ENCODE results near the gene LRRC75A.

The LRRC75A gene

DNA sequence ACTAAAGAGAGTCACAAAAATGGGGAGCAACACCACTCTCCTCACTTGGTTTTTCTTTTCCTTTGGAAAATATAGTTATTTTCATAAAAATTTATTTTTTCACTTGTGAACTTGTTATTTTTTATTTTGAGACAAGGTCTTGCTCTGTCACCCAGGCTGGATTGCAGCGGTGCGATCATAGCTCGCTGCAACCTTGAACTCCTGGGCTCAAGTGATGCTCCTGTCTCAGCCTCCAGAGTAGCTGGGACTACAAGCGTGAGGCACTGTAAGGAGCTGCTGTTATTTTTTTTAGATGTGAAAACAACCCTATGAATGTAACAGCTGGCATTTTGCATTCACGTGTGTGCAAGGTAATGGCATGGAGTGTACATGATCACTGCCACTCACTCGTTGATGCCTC, 24.9 kb downstream of the LRRC75A start:
- no peak for DNase-seq (ENCODE audit: low read depth)
- TF ChIP-seq MYC (IDR thresholded peaks at IDR 0.05; ENCODE audit: low read depth, low read length) = no peak
- TF ChIP-seq, protein P1, sequence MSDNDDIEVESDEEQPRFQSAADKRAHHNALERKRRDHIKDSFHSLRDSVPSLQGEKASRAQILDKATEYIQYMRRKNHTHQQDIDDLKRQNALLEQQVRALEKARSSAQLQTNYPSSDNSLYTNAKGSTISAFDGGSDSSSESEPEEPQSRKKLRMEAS (IDR thresholded peaks at IDR 0.05; ENCODE audit: low read depth, low read length) = no peak
- TF ChIP-seq, protein P2, sequence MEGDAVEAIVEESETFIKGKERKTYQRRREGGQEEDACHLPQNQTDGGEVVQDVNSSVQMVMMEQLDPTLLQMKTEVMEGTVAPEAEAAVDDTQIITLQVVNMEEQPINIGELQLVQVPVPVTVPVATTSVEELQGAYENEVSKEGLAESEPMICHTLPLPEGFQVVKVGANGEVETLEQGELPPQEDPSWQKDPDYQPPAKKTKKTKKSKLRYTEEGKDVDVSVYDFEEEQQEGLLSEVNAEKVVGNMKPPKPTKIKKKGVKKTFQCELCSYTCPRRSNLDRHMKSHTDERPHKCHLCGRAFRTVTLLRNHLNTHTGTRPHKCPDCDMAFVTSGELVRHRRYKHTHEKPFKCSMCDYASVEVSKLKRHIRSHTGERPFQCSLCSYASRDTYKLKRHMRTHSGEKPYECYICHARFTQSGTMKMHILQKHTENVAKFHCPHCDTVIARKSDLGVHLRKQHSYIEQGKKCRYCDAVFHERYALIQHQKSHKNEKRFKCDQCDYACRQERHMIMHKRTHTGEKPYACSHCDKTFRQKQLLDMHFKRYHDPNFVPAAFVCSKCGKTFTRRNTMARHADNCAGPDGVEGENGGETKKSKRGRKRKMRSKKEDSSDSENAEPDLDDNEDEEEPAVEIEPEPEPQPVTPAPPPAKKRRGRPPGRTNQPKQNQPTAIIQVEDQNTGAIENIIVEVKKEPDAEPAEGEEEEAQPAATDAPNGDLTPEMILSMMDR (IDR thresholded peaks at IDR 0.05; ENCODE audit: low read depth, low read length) = no peak
- TF ChIP-seq POLR2A (IDR thresholded peaks at IDR 0.05; ENCODE audit: extremely low read depth, insufficient read length) = no peak

DNA sequence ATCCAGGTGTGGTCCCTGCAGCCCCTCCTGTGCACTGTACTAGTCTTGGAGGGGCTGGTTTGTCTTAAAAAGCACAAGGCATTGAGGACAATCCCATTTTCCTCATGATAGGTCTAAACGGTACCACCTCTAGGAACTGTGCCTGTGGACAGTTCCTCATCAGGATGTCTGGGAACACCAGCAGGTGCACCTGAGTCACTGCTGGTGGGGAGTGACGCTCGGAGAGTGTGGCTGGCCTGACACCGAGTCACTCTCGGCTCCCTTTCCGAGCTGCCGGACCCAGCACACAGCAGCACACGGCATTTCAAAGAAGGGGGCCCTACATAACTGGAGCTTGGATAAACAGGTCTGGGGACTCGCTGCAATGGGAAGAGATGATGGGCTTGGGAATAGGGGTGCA, 25.6 kb downstream of the LRRC75A start:
- H3K4me3 ChIP-seq (ENCODE audit: low read depth, low read length) = no peak overlapping the region
- no peak for TF ChIP-seq POLR2A (IDR thresholded peaks at IDR 0.05; ENCODE audit: extremely low read depth, insufficient read length)
- TF ChIP-seq, protein P2 (IDR thresholded peaks at IDR 0.05; ENCODE audit: low read depth, low read length) = no peak
- TF ChIP-seq, protein P1 (IDR thresholded peaks at IDR 0.05; ENCODE audit: low read depth, low read length) = no peak
- no peak for TF ChIP-seq MYC (IDR thresholded peaks at IDR 0.05; ENCODE audit: low read depth, low read length)
- no peak for DNase-seq (ENCODE audit: low read depth)

More for the DNA sequence above, 24.9 kb downstream of the LRRC75A start:
- H3K4me3 ChIP-seq (ENCODE audit: low read depth, low read length) = no peak overlapping the region

DNA sequence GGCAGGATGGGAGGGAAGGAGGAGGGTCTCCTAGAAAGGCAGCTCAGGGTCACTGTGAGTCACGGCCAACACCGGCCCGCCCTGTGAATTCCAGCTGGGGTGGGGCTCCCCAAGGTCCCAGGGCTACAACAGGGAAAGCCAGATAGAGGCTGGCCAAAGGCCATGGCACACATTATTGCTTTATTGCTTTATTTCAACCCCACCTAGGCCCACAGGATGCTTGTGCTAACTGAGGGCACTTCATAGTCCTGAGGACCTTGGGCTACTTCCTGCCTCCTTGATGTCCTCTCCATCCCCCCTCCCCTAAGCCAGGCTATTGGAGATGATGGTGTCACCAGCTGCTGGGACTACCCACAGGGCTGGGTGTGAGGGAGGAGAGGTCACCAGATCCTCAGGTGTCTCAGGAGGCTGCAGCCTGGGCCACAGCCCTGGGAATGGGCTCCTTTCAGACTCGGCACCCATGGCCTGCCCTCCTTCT, 26.1 kb downstream of the LRRC75A start:
- DNase-seq (ENCODE audit: low read depth) = no peak
- no peak overlapping the region for H3K4me3 ChIP-seq (ENCODE audit: low read depth, low read length)
- TF ChIP-seq, protein P2 (IDR thresholded peaks at IDR 0.05; ENCODE audit: low read depth, low read length) = no peak
- no peak for TF ChIP-seq POLR2A (IDR thresholded peaks at IDR 0.05; ENCODE audit: extremely low read depth, insufficient read length)
- no peak for TF ChIP-seq MYC (IDR thresholded peaks at IDR 0.05; ENCODE audit: low read depth, low read length)
- TF ChIP-seq, protein P1 (IDR thresholded peaks at IDR 0.05; ENCODE audit: low read depth, low read length) = no peak

DNA sequence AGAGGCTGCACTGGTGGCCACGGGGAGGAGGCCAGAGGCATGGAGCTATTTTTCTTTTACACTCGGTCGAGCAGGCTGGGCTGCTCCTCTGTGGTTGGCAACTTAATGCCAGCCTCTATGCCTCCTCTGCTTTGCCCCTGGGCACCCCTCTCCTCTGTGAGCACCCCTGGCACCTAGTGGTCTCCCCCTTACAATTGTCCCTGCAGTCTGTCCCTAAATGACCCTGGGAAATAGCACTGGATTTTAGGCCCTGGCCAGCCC, 27.0 kb downstream of the LRRC75A start:
- H3K4me3 ChIP-seq (ENCODE audit: low read depth, low read length) = no peak overlapping the region
- DNase-seq (ENCODE audit: low read depth) = no peak
- TF ChIP-seq POLR2A (IDR thresholded peaks at IDR 0.05; ENCODE audit: extremely low read depth, insufficient read length) (no peak), MYC (IDR thresholded peaks at IDR 0.05; ENCODE audit: low read depth, low read length) (no peak)
- TF ChIP-seq, protein P1 (IDR thresholded peaks at IDR 0.05; ENCODE audit: low read depth, low read length) = no peak
- TF ChIP-seq, protein P2 (IDR thresholded peaks at IDR 0.05; ENCODE audit: low read depth, low read length) = no peak

DNA sequence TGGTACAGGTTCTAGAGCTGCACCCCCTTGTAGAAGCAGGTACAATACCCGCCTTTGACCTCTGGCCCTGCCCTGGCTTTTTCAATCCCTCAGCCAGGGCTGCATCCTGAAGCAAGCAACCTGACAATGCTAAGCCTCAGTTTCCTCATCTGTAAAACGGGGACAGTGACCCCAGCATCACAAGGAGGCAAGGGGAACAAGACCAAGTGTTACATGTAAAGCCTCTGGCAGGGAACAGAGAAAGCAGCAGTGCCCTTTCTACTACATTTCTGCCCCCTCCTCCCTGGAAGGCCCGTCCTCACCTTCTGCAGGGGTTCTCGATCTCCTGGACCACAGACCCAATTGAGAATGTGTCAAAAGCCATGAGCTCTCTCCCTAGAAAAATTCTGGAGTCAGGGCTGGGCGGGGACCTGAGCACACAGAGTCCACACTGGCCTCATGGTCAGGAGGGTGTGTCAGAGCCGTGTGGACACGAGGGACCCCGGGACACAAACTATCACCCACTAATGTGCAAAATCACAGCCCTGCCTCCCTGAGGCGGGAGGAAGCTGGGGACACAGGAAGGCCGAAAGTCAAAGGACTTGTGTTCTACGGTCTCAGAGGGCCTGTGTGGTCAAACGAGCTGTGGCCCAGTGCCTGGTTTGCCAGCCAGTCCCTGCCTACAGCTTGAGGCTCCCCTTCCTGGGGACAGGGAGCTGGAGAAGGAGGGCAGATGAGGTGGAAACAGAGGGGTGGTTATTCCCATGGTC, 27.5 kb downstream of the LRRC75A start:
- no peak for TF ChIP-seq POLR2A (IDR thresholded peaks at IDR 0.05; ENCODE audit: extremely low read depth, insufficient read length)
- TF ChIP-seq MYC (IDR thresholded peaks at IDR 0.05; ENCODE audit: low read depth, low read length) = no peak
- TF ChIP-seq, protein P2 (IDR thresholded peaks at IDR 0.05; ENCODE audit: low read depth, low read length) = no peak
- TF ChIP-seq, protein P1 (IDR thresholded peaks at IDR 0.05; ENCODE audit: low read depth, low read length) = no peak
- no peak for DNase-seq (ENCODE audit: low read depth)
- no peak overlapping the region for H3K4me3 ChIP-seq (ENCODE audit: low read depth, low read length)
